HepG2 (cell line): ENCODE data around the gene SEPTIN11.

ENCODE experiments used
- CREBL2 ChIP-seq: sonication (generic); formaldehyde crosslinking; IDR thresholded peaks from 2 replicates; pipeline ENCODE4 v1.8.1; 2023; ENCODE audit warnings: missing genetic modification reagents, mild to moderate bottlenecking, borderline replicate concordance
- MED1 ChIP-seq: sonication (generic); formaldehyde crosslinking; IDR thresholded peaks from 2 replicates; pipeline ENCODE4 v1.4.0; 2020; ENCODE audit warnings: missing genetic modification reagents
- MEIS2 ChIP-seq: sonication (generic); formaldehyde crosslinking; IDR thresholded peaks from 2 replicates; pipeline ENCODE4 v1.9.0; 2021; ENCODE audit warnings: mild to moderate bottlenecking, missing genetic modification reagents
- REST ChIP-seq, 2 experiments: IDR thresholded peaks; 2 replicates each; pipeline ENCODE4 v1.6.1; 2011 to 2012; ENCODE audit warnings: low read length in 2 of 2, borderline replicate concordance in 1 of 2, low read depth in 1 of 2, mild to moderate bottlenecking in 1 of 2, moderate library complexity in 1 of 2
- TAF1 ChIP-seq: sonication (generic); formaldehyde crosslinking; IDR thresholded peaks from 2 replicates; pipeline ENCODE4 v1.4.0; 2020; ENCODE audit warnings: missing genetic modification reagents
- ZFX ChIP-seq: sonication (generic); formaldehyde crosslinking; IDR thresholded peaks from 2 replicates; pipeline ENCODE4 v1.4.0; 2020; ENCODE audit warnings: mild to moderate bottlenecking, low read depth, missing genetic modification reagents, moderate library complexity
- ZNF543 ChIP-seq: sonication (generic); formaldehyde crosslinking; IDR thresholded peaks from 2 replicates; pipeline ENCODE4 v1.4.0; 2020; ENCODE audit warnings: mild to moderate bottlenecking, missing genetic modification reagents

- TF ChIP-seq CREBL2 (CRISPR knock-in tag) = no peak
- TF ChIP-seq TAF1 (CRISPR knock-in tag) = no peak
- no peak for TF ChIP-seq ZFX
- TF ChIP-seq ZNF543 (CRISPR knock-in tag) = no peak
- TF ChIP-seq REST (IDR thresholded peaks at IDR 0.05; ENCODE audit: borderline replicate concordance in 1 of 2, low read depth in 1 of 2, low read length in 2 of 2) = no peak
- TF ChIP-seq MEIS2 = no peak
- no peak for TF ChIP-seq MED1
These were observed 22.7 kb upstream of the SEPTIN11 start for GRCh38 chr4:76926841-76927240.
